ENCODE results near the gene SIM2. TPM values are rescaled to one million over a fixed set of nuclear protein-coding genes. Genes with fewer than 3 reads are reported as not detected.

The SIM2 gene
- polyA plus RNA-seq, 1 donor from 2014 or later: not detected

GRCh38 chr21:36722370-36723368, 23.8 kb downstream of the SIM2 start:
- H3K27me3 ChIP-seq (ENCODE audit: insufficient read depth, low read depth, low read length): no peaks in the 10 kb centered on the region
- H2AFZ ChIP-seq (ENCODE audit: low read depth, low read length): no peak overlapping the region
- H3K27ac ChIP-seq (ENCODE audit: low read length): no peak overlapping the region
- no peaks in the 10 kb centered on the region for H3F3A ChIP-seq (ENCODE audit: insufficient read depth, low read length, poor library complexity, severe bottlenecking)
- H3K9me3 ChIP-seq (ENCODE audit: low read length): no peaks in the 10 kb centered on the region
- no peak overlapping the region for H3K9ac ChIP-seq (ENCODE audit: low read length)
- H3K9me2 ChIP-seq (ENCODE audit: insufficient read depth, low read length): no peaks in the 10 kb centered on the region
- H3K79me2 ChIP-seq (replicated peaks; ENCODE audit: insufficient read depth, low read length): no peaks in the 10 kb centered on the region
- H4K20me1 ChIP-seq (ENCODE audit: insufficient read depth): no peaks in the 10 kb centered on the region
- TF ChIP-seq EZH2 (IDR thresholded peaks at IDR 0.05; ENCODE audit: borderline replicate concordance, insufficient read depth, low read length, poor library complexity, severe bottlenecking) (no peak), RAD21 (conservative IDR thresholded peaks at IDR 0.05) (no peak), POLR2AphosphoS5 (IDR thresholded peaks at IDR 0.05) (no peak), TAF1 (IDR thresholded peaks at IDR 0.05; ENCODE audit: low read depth) (no peak), SMC3 (conservative IDR thresholded peaks at IDR 0.05; ENCODE audit: poor library complexity) (no peak), CTCF (IDR thresholded peaks at IDR 0.05; ENCODE audit: poor library complexity, severe bottlenecking) (no peak), REST (IDR thresholded peaks at IDR 0.05; ENCODE audit: borderline replicate concordance) (no peak), EP300 (conservative IDR thresholded peaks at IDR 0.05; ENCODE audit: poor library complexity, severe bottlenecking) (no peak), MXI1 (conservative IDR thresholded peaks at IDR 0.05; ENCODE audit: poor library complexity, severe bottlenecking) (no peak)
- H3K36me3 ChIP-seq (ENCODE audit: insufficient read depth, low read length): no peaks in the 10 kb centered on the region
- no peak overlapping the region for H3K4me2 ChIP-seq (ENCODE audit: low read length)
- no peak overlapping the region for H3K4me3 ChIP-seq (ENCODE audit: low read length)

- no peaks in the 10 kb centered on the region for H3K9me3 ChIP-seq (ENCODE audit: low read length)
- no peaks in the 10 kb centered on the region for H3K36me3 ChIP-seq (ENCODE audit: insufficient read depth, low read length)
- no peak overlapping the region for H2AFZ ChIP-seq (ENCODE audit: low read depth, low read length)
- no peak overlapping the region for H3K9ac ChIP-seq (ENCODE audit: low read length)
- H3K27ac ChIP-seq (ENCODE audit: low read length): no peak overlapping the region
- H4K20me1 ChIP-seq (ENCODE audit: insufficient read depth): no peaks in the 10 kb centered on the region
- H3K79me2 ChIP-seq (replicated peaks; ENCODE audit: insufficient read depth, low read length): no peaks in the 10 kb centered on the region
- no peaks in the 10 kb centered on the region for H3K9me2 ChIP-seq (ENCODE audit: insufficient read depth, low read length)
- no peaks in the 10 kb centered on the region for H3F3A ChIP-seq (ENCODE audit: insufficient read depth, low read length, poor library complexity, severe bottlenecking)
- no peak overlapping the region for H3K4me3 ChIP-seq (ENCODE audit: low read length)
- TF ChIP-seq SMC3 (conservative IDR thresholded peaks at IDR 0.05; ENCODE audit: poor library complexity) (no peak), POLR2AphosphoS5 (IDR thresholded peaks at IDR 0.05) (no peak), EZH2 (IDR thresholded peaks at IDR 0.05; ENCODE audit: borderline replicate concordance, insufficient read depth, low read length, poor library complexity, severe bottlenecking) (no peak), RAD21 (conservative IDR thresholded peaks at IDR 0.05) (no peak), EP300 (conservative IDR thresholded peaks at IDR 0.05; ENCODE audit: poor library complexity, severe bottlenecking) (no peak), MXI1 (conservative IDR thresholded peaks at IDR 0.05; ENCODE audit: poor library complexity, severe bottlenecking) (no peak), REST (IDR thresholded peaks at IDR 0.05; ENCODE audit: borderline replicate concordance) (no peak), CTCF (IDR thresholded peaks at IDR 0.05; ENCODE audit: poor library complexity, severe bottlenecking) (no peak), TAF1 (IDR thresholded peaks at IDR 0.05; ENCODE audit: low read depth) (no peak)
- H3K27me3 ChIP-seq (ENCODE audit: insufficient read depth, low read depth, low read length): no peaks in the 10 kb centered on the region
- no peak overlapping the region for H3K4me2 ChIP-seq (ENCODE audit: low read length)
Measured at GRCh38 chr21:36723371-36723881, 24.5 kb downstream of the SIM2 start.
